BLaER1 (cell line): ENCODE results near the gene CEP120.
"Not testable (repeated sequence)": the region's sequence is repeated elsewhere in the genome, so short reads cannot be mapped to it uniquely, and the experiment has no call there.

Source experiments
- H3K27ac ChIP-seq: shearing (Covaris generic); formaldehyde crosslinking; 2 replicates; pipeline ENCODE4 v1.8.1; 2022
- H3K27me3 ChIP-seq: shearing (Covaris generic); formaldehyde crosslinking; 2 replicates; pipeline ENCODE4 v1.8.1; 2022
- H3K36me3 ChIP-seq: shearing (Covaris generic); formaldehyde crosslinking; 2 replicates; pipeline ENCODE4 v1.8.1; 2022
- H3K4me1 ChIP-seq: shearing (Covaris generic); formaldehyde crosslinking; 2 replicates; pipeline ENCODE4 v1.8.1; 2022
- H3K4me2 ChIP-seq: shearing (Covaris generic); formaldehyde crosslinking; 2 replicates; pipeline ENCODE4 v1.8.1; 2022
- H3K4me3 ChIP-seq: shearing (Covaris generic); formaldehyde crosslinking; 2 replicates; pipeline ENCODE4 v1.8.1; 2022
- H3K9ac ChIP-seq: shearing (Covaris generic); formaldehyde crosslinking; 2 replicates; pipeline ENCODE4 v1.8.1; 2022
- H3K9me3 ChIP-seq: shearing (Covaris generic); formaldehyde crosslinking; 2 replicates; pipeline ENCODE4 v1.8.1; 2022
- H4K20me1 ChIP-seq: shearing (Covaris generic); formaldehyde crosslinking; 2 replicates; pipeline ENCODE4 v1.8.1; 2022
- Cebpa-rat ChIP-seq: shearing (Covaris generic); IDR thresholded peaks from 2 replicates; pipeline ENCODE4 v1.8.1; 2022

CEP120 gene

DNA sequence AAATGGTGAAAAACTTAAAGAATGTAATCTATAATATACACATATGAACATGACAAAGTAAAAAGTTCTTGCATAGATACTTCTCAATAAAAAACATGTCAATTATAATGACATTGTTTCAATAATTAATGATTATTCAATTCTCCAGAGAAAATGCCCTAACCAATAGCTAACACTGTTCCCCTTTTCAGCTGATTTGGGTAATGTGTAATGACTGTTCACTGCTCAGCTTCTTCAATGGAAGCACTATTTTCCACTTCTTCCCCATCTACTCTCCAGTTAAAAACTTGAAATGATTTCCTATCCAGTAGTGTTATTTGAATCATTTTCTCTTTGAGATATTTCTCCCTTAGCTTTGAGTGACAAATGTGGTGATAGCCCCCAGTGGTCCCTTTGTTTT, 62.3 kb downstream of the CEP120 start:
- Histone ChIP-seq H3K4me2 (no peak overlapping the region), H3K27ac (no peak overlapping the region), H3K4me1 (peaks cover 10% of the 10 kb centered on the region; the same call in 1 of the 2 replicates), H3K27me3 (no peaks in the 10 kb centered on the region), H3K4me3 (no peak overlapping the region), H3K36me3 (peaks cover 46% of the 10 kb centered on the region), H4K20me1 (no peaks in the 10 kb centered on the region), H3K9ac (no peak overlapping the region), H3K9me3 (peaks cover 8% of the 10 kb centered on the region)
- TF ChIP-seq Cebpa-rat = no peak

DNA sequence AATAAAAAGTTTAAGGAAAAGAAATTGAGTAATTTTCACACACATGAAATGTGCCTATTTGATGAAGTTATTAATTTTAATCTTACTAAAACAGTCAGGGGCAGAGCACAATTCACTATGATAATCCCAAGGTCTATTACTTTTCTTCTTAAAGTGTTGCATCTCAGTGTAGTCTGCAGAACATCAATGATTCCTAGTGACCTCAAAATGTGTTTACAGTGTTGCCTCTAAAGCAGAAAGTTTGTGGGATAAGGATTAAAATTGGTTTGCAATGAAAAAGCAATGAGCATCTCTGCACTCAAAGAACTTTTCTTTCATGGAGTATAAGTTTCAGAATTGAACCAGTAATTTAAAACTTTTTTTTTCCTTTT, 63.0 kb downstream of the CEP120 start:
- no peak for TF ChIP-seq Cebpa-rat
- H3K27me3 ChIP-seq = no peaks in the 10 kb centered on the region
- H3K27ac ChIP-seq = no peak overlapping the region
- no peak overlapping the region for H3K4me2 ChIP-seq
- peaks cover 8% of the 10 kb centered on the region for H3K9me3 ChIP-seq
- H3K9ac ChIP-seq = no peak overlapping the region
- H3K36me3 ChIP-seq = peaks cover 46% of the 10 kb centered on the region
- peaks cover 10% of the 10 kb centered on the region; the same call in 1 of the 2 replicates for H3K4me1 ChIP-seq
- no peaks in the 10 kb centered on the region for H4K20me1 ChIP-seq
- H3K4me3 ChIP-seq = no peak overlapping the region

DNA sequence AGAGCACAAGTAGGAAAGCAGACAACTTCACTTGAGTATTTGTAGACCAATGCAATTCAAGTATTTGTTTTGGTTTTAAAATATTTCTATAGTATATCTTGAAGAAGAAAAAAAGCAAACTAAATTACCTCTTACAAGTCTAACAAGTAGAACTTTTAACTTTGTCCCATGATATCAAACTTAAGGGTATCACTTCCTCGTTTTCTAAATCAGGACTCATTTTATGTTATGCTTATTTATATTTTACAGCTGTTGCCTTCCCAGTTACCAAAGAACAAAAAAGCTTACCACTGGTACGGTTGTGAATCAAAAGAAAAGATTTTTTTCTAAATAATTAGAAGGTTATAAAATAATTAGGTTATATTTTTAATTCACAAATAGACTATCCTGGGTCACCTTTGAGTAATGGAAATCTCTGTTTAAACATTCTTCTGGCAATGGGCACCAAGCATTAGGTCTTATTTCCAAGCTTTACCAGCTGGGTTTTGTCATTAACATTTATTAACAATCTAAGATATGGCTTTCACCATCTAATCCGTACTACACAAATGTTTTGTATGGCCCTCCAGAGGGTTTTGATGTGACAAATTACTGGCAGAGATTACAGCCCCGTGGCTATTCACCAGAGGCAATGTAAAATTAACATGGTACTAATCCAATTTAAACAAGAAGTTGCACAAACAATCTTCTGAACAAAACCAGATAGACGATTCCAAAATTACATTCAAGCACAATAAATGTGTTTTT, 63.6 kb downstream of the CEP120 start:
- peaks cover 46% of the 10 kb centered on the region for H3K36me3 ChIP-seq
- H3K4me2 ChIP-seq = 0 out of 2 replicates have a peak overlapping the region, but pooled peaks have one; percentile 23
- H4K20me1 ChIP-seq = no peaks in the 10 kb centered on the region
- H3K27ac ChIP-seq = no peak overlapping the region
- no peak overlapping the region for H3K4me3 ChIP-seq
- no peaks in the 10 kb centered on the region for H3K27me3 ChIP-seq
- no peak overlapping the region for H3K9ac ChIP-seq
- peaks cover 10% of the 10 kb centered on the region; the same call in 1 of the 2 replicates for H3K4me1 ChIP-seq
- peaks cover 8% of the 10 kb centered on the region for H3K9me3 ChIP-seq
- TF ChIP-seq Cebpa-rat = no peak

DNA sequence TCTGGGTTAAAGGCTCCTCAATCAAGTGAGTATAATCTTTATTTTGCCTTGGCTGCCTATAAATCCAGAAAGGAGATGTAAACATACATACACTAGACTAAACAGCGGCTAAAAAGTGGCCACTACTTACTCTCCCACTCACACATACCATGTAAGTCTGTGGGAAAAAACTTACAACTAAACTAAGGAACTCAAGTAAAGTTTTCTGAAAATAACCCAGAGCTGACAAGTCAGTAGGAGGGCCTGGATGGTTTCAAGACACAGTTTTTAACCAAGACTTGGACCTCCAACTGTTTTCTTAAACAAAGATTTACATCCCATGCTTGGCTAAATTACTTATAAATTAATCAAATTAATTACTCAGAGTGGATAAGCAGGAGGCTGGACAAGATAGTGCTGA, 64.5 kb downstream of the CEP120 start:
- peaks cover 8% of the 10 kb centered on the region for H3K9me3 ChIP-seq
- peaks cover 46% of the 10 kb centered on the region for H3K36me3 ChIP-seq
- H3K4me1 ChIP-seq = peaks cover 10% of the 10 kb centered on the region; the same call in 1 of the 2 replicates
- no peaks in the 10 kb centered on the region for H4K20me1 ChIP-seq
- TF ChIP-seq Cebpa-rat = no peak
- H3K9ac ChIP-seq = no peak overlapping the region
- no peak overlapping the region for H3K4me2 ChIP-seq
- no peaks in the 10 kb centered on the region for H3K27me3 ChIP-seq
- no peak overlapping the region for H3K27ac ChIP-seq
- no peak overlapping the region for H3K4me3 ChIP-seq

DNA sequence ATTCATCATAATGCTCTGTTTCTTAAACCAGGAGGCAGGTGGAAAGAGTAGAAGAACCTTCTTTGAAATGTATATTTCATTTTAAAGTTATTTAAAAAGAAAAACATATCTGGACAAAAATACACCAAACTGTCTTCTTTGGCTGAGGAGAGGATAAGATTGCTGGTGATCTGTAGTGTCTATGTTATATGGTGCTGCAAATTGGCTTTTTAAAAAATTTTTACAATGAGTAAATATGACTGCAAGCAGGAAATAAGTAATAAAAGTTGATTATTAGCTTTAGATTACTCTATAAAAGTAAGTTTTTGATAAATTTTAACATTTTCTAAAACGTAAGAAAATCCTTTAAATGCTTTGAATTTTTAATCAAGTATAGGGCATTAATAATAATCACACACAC, 64.9 kb downstream of the CEP120 start:
- H3K4me1 ChIP-seq = peaks cover 10% of the 10 kb centered on the region; the same call in 1 of the 2 replicates
- H3K27me3 ChIP-seq = no peaks in the 10 kb centered on the region
- no peak overlapping the region for H3K27ac ChIP-seq
- no peak overlapping the region for H3K9ac ChIP-seq
- no peak overlapping the region for H3K4me3 ChIP-seq
- peaks cover 46% of the 10 kb centered on the region for H3K36me3 ChIP-seq
- no peaks in the 10 kb centered on the region for H4K20me1 ChIP-seq
- no peak for TF ChIP-seq Cebpa-rat
- no peak overlapping the region for H3K4me2 ChIP-seq
- H3K9me3 ChIP-seq = peaks cover 8% of the 10 kb centered on the region

DNA sequence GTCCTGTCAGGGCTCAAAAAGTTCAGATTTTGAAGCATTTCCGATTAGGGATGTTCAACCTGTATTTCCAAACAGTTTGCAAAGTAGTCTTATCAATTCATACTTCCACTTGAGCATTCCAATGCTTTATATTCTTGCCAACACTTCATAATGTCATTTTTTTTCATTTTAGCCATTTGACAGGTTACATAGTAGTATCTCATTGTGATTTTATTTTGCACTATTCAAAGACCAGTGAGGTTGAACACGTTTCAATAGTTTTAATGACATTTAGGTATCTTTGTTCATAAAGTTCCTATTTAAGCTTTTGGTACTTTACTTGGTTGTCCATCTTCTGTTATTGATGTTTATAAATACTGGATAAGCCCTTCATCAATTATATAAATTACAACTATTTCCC, 71.4 kb downstream of the CEP120 start:
- H3K4me3 ChIP-seq = no peak overlapping the region

DNA sequence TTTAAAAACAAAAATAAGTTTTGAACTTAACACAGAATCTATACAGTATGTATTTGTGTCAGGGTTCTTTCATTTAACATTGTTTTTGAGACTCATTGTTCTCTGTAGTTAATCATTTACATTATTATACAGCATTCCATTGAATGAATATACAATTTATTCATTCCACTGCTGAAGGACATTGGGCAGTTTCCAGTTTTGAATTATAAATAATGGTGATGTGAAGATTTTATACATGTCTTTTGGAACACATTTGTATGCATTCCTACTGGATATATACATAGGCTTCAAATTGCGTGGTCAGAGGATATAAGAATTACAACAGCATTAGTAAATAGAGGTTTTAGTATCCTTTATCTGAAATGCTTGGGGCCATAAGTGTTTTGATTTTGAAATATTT, 72.0 kb downstream of the CEP120 start:
- Histone ChIP-seq H3K4me1 (no peaks in the 10 kb centered on the region), H3K9me3 (peaks cover 3% of the 10 kb centered on the region), H3K27ac (no peak overlapping the region), H3K36me3 (peaks cover 32% of the 10 kb centered on the region), H3K4me3 (no peak overlapping the region), H3K9ac (no peak overlapping the region), H3K4me2 (no peak overlapping the region), H4K20me1 (no peaks in the 10 kb centered on the region), H3K27me3 (no peaks in the 10 kb centered on the region)
- no peak for TF ChIP-seq Cebpa-rat

More for the DNA sequence above, 71.4 kb downstream of the CEP120 start:
- Histone ChIP-seq H3K4me1 (no peaks in the 10 kb centered on the region), H3K4me2 (no peak overlapping the region), H3K36me3 (peaks cover 30% of the 10 kb centered on the region), H3K27me3 (no peaks in the 10 kb centered on the region), H4K20me1 (no peaks in the 10 kb centered on the region), H3K9ac (no peak overlapping the region), H3K27ac (no peak overlapping the region), H3K9me3 (peaks cover 5% of the 10 kb centered on the region)
- no peak for TF ChIP-seq Cebpa-rat

DNA sequence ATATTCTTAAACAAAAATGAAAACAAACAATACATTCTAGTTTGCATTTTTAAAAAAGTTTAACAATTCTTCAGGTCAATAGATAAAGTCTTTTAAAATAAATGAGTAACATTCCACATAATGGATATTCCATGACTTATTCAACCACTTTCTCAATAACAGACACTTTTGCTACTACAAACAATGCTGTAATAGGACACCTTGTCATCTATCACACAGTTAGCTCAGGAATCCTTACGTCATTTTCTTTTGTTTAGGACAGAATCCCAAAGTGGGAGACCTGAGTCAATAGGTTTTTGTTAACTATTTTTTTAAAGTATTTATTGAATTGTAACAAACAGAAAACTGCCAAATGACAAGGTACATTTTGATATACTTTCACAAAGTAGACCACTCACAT, 72.5 kb downstream of the CEP120 start:
- no peak overlapping the region for H3K9ac ChIP-seq
- no peaks in the 10 kb centered on the region for H3K4me1 ChIP-seq
- no peak for TF ChIP-seq Cebpa-rat
- H3K27ac ChIP-seq = no peak overlapping the region
- H3K4me2 ChIP-seq = no peak overlapping the region
- peaks cover 30% of the 10 kb centered on the region for H3K36me3 ChIP-seq
- H3K27me3 ChIP-seq = no peaks in the 10 kb centered on the region
- no peak overlapping the region for H3K4me3 ChIP-seq
- no peaks in the 10 kb centered on the region for H4K20me1 ChIP-seq
- H3K9me3 ChIP-seq = no peaks in the 10 kb centered on the region

DNA sequence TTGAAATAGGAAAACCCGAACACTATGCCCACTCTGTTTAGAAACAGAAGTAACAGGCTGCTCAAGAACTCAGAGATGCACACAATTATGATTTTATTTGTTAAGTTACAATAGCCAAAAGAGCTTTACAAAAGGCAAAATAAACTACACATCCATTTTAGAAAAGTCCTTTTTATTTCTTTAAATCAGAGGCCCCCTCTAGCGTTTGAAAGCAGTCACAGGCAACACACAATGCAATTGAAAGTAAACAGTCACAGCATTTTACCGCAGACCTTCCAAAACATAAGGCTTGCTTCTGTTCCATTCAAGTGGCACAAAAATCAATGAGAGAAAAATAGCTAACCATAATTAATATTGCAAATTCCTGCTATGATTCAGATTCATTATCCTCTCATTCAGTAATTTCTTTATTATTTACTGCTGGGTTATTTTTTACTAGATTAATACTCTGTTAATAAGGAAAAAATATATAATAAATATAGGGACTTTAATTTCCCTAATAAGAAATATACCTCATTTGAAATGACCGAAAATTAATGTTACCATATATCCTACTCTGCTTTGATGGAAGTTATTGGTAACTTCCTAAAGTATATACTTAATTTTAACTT, 78.3 kb downstream of the CEP120 start:
- Histone ChIP-seq H4K20me1 (no peaks in the 10 kb centered on the region), H3K4me2 (no peak overlapping the region)
- no peak for TF ChIP-seq Cebpa-rat

DNA sequence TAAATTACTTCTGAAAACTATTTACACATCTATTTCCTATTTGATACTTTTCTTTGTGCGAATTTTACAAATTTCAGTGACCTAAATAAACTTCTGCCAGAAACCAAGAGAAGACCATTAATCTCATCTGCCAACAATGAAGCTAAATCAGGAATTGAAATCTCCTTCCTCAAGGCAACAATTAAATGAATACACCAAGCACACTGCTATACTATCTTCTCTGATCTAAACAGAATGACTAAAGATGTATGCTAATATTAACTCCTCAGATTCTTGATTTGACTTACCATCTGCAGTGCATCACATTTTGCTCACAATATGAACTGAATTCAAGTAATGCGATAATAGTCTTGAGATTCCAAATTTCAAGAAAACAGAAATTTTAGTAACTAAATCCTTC, 82.3 kb downstream of the CEP120 start:
- no peak for TF ChIP-seq Cebpa-rat
- H3K4me3 ChIP-seq = no peak overlapping the region
- H3K9ac ChIP-seq = no peak overlapping the region

More for the DNA sequence above, 78.3 kb downstream of the CEP120 start:
- Histone ChIP-seq H3K27ac (no peak overlapping the region), H3K9ac (no peak overlapping the region), H3K27me3 (no peaks in the 10 kb centered on the region), H3K4me1 (no peaks in the 10 kb centered on the region), H3K9me3 (no peaks in the 10 kb centered on the region), H3K36me3 (peaks cover 24% of the 10 kb centered on the region), H3K4me3 (no peak overlapping the region)

DNA sequence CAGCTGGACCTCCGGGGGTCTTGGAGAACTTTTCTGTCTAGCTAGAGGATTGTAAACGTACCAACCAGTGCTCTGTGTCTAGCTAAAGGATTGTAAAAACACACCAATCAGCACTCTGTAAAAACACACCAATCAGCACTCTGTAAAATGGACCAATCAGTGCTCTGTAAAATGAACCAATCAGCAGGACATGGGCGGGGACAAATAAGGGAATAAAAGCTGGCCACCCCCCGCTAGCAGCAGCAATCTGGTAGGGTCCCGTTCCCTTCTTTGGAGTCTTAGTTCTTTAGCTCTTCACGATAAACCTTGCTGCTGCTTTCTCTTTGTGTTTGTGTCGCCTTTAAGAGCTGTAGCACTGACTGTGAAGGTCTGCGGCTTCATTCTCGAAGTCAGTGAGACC, 114.8 kb downstream of the CEP120 start:
- H3K27me3 ChIP-seq, H3K9ac ChIP-seq, H3K4me2 ChIP-seq, H3K9me3 ChIP-seq, H3K4me1 ChIP-seq, H3K4me3 ChIP-seq, H3K36me3 ChIP-seq, H3K27ac ChIP-seq, H4K20me1 ChIP-seq: not testable (repeated sequence)

More for the DNA sequence above, 82.3 kb downstream of the CEP120 start:
- Histone ChIP-seq H4K20me1 (no peaks in the 10 kb centered on the region), H3K27me3 (no peaks in the 10 kb centered on the region), H3K9me3 (no peaks in the 10 kb centered on the region), H3K4me2 (no peak overlapping the region), H3K36me3 (no peaks in the 10 kb centered on the region), H3K27ac (no peak overlapping the region), H3K4me1 (no peaks in the 10 kb centered on the region)
